Esophagus muscularis mucosa (tissue), 4 donors: ENCODE data around the gene WSB2. TPM values are rescaled to one million over a fixed set of nuclear protein-coding genes. Genes with fewer than 3 reads are reported as not detected.

Experiments
- DNase-seq: peaks from one replicate; pipeline ENCODE4 v3.0.0-alpha.2; 2017; ENCODE audit errors: extremely low spot score
- H3K27ac ChIP-seq, 4 donors: fragments of 200-600 bp; sonication (generic); replicated peaks in 1 of 4; 1 replicate in 3 of 4; 2 replicates in 1 of 4; pipeline ENCODE4 v1.5.1; 2016 to 2019; ENCODE audit warnings: mild to moderate bottlenecking in 1 of 4
- H3K27me3 ChIP-seq, 4 donors: fragments of 200-600 bp; sonication (generic); one replicate each; pipeline versions ENCODE4 v1.5.1 to v1.6.0; 2016 to 2019
- H3K36me3 ChIP-seq, 4 donors: fragments of 200-600 bp; sonication (generic); one replicate each; pipeline ENCODE4 v1.5.1; 2016 to 2019
- H3K4me1 ChIP-seq, 4 donors: fragments of 200-600 bp; sonication (generic); one replicate each; pipeline ENCODE4 v1.5.1; 2016 to 2019
- H3K4me3 ChIP-seq, 4 donors: fragments of 200-600 bp; sonication (generic); 1 replicate in 2 of 4; 2 replicates in 2 of 4; pipeline ENCODE4 v1.5.1; 2016 to 2019; ENCODE audit warnings: mild to moderate bottlenecking in 4 of 4, moderate library complexity in 1 of 4
- H3K9me3 ChIP-seq, 4 donors: fragments of 200-600 bp; sonication (generic); 1 replicate in 3 of 4; 2 replicates in 1 of 4; pipeline ENCODE4 v1.5.1; 2016 to 2019
- EP300 ChIP-seq: sonication (generic); formaldehyde crosslinking; IDR thresholded peaks from one replicate; pipeline ENCODE4 v1.6.1; 2017; ENCODE audit warnings: antibody characterized with exemption
- POLR2A ChIP-seq: fragments of 450-650 bp; IDR thresholded peaks from one replicate; pipeline ENCODE4 v1.6.1; 2017; ENCODE audit warnings: antibody characterized with exemption, moderate library complexity, mild to moderate bottlenecking, low read depth
- POLR2AphosphoS5 ChIP-seq, 2 donors: sonication (generic); formaldehyde crosslinking; IDR thresholded peaks; one replicate each; pipeline ENCODE4 v1.6.1; 2017; ENCODE audit warnings: antibody characterized with exemption in 2 of 2
- WGBS: methylation state at CpG from one replicate; pipeline ENCODE4 v1.1.5; 2018; 5-methylcytosine and 5-hydroxymethylcytosine counted together
- intact Hi-C: fragments of 100-400 bp; cut with DNase I; formaldehyde crosslinking; loops from one replicate; pipeline ENCODE4 v1.15.1; 2023
- total RNA-seq, 4 donors: library from RNA; depleted of rRNA; stranded (reverse); fragments of >200 nt; gene quantifications; one replicate each; pipeline versions ENCODE4 v1.1.0 to v1.2.1, GENCODE V29; 2016
- TF ChIP-seq, protein P1 (sequence below), 3 experiments: fragments of 200-600 bp in 2 of 3; fragments of 450-650 bp in 1 of 3; sonication (generic) in 2 of 3; IDR thresholded peaks; one replicate each; pipeline ENCODE4 v1.5.1; 2017 to 2019; ENCODE audit warnings: antibody characterized with exemption in 3 of 3, mild to moderate bottlenecking in 2 of 3, moderate library complexity in 1 of 3

Gene WSB2
- total RNA-seq, 4 donors from 2014 or later: 68.5 to 87.7 (median 81.7) TPM

DNA sequence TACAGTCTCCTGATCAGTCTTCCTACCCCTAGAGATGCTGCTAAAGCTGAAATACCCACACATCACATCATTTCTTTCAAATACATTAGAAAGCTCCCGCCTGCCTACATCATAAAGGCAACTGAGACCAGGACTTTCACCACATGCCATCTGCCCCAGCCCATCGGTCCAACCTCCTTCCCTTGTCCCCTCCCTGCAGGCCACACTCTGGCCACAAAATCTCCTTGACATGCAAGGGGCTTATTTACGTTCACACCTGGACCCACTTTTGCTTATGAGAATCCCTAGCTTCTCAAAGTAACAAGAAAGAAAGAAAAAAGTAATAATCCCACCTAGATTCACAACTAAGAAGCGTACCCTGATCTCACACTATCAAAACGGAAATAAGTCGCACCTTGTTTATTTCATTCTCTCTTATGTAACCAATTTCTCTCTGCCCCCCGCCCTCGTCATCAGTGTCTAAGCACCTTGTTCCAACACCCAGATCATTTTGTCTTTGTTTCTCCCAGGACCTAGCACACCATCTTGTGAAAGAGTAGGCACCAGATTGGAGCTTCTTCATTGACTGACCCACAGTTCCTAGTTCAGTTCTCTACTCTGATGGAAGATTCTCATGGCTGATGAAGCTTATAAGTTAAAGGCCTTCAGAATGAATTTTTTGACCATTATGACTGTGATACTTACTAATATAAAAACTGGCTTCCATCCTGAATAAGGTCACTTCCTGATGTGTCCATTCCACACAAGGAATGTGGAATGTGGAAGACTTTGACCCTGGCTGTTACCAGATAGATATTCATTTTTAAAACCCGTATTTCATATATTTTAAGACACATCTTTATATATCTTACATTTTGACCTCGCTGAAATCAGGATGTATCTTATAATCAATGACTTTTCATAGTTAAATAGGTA lies 7.7 kb downstream of the WSB2 start:
- Histone ChIP-seq H3K27me3 (no peaks in the 10 kb centered on the region), H3K27ac (peak overlapping the region; percentile 47 to 77 (median 74)), H3K9me3 (no peaks in the 10 kb centered on the region), H3K36me3 (peaks cover 18 to 32% (median 23%) of the 10 kb centered on the region in 4 donors), H3K4me1 (peaks cover 42 to 56% (median 49%) of the 10 kb centered on the region in 4 donors), H3K4me3 (no peak overlapping the region)
- no peak for DNase-seq
- 92% methylated on average over 10 of the region's 10 CpGs for WGBS
- TF ChIP-seq EP300 (no peak), POLR2AphosphoS5 (IDR thresholded peaks at IDR 0.05) (no peak), POLR2A (no peak)
- TF ChIP-seq, protein P1, sequence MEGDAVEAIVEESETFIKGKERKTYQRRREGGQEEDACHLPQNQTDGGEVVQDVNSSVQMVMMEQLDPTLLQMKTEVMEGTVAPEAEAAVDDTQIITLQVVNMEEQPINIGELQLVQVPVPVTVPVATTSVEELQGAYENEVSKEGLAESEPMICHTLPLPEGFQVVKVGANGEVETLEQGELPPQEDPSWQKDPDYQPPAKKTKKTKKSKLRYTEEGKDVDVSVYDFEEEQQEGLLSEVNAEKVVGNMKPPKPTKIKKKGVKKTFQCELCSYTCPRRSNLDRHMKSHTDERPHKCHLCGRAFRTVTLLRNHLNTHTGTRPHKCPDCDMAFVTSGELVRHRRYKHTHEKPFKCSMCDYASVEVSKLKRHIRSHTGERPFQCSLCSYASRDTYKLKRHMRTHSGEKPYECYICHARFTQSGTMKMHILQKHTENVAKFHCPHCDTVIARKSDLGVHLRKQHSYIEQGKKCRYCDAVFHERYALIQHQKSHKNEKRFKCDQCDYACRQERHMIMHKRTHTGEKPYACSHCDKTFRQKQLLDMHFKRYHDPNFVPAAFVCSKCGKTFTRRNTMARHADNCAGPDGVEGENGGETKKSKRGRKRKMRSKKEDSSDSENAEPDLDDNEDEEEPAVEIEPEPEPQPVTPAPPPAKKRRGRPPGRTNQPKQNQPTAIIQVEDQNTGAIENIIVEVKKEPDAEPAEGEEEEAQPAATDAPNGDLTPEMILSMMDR (IDR thresholded peaks at IDR 0.05): no peak
- intact Hi-C loops: loop anchor here (5.0 kb wide), 1 partner anchor 36 kb away; the partner anchor contains the start of gene RFC5

DNA sequence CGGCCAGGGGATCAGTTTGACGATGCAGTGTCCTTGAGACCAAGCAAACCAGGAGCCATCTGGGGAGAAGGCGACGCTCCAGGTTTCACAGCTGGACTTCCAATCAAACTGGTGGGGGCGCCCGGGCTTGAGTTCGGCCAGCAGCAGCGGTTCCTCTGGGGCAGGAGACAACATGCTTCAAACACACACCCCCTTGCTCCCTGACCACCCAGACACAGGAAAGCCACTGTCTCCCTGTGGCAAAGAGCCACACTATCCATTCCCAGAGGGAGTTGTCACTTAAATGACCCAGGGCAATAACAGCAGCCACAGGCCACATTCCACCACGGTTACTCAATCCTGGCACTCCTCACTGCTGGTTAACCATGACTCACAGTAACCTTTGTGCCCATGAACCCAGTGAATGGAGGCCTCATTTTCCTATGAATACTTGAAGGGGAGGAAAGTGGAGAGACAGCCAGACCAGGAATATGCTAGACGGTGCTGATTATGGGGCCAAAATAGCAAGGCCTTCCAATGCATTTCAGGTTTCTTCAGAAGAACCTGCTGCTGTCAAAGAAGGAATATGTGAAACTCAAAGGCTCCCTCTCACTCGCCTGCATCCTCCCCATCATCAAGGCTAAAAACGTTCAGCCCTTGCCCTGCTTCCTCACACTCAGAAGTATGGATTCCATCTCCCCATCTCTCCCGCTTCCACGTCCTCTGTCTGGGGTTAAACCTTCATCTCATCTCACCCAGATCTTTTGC lies 8.5 kb downstream of the WSB2 start:
- no peaks in the 10 kb centered on the region for H3K27me3 ChIP-seq
- 57% methylated on average over 10 of the region's 14 CpGs for WGBS
- intact Hi-C loops: loop anchor here (5.0 kb wide), 1 partner anchor 35 kb away; the partner anchor contains the start of gene RFC5

GRCh38 chr12:118050972-118051910 lies 9.7 kb downstream of the WSB2 start:
- no peak for TF ChIP-seq EP300
- no peak for TF ChIP-seq POLR2AphosphoS5 (IDR thresholded peaks at IDR 0.05)
- TF ChIP-seq POLR2A: no peak
- TF ChIP-seq, protein P1 (IDR thresholded peaks at IDR 0.05): no peak
- H3K36me3 ChIP-seq: peaks cover 18 to 51% (median 36%) of the 10 kb centered on the region in 4 donors
- DNase-seq: no peak
- no peak overlapping the region for H3K4me3 ChIP-seq
- 88% methylated on average over 12 of the region's 12 CpGs for WGBS
- intact Hi-C loops: loop anchor here (5.0 kb wide), 1 partner anchor 34 kb away; the partner anchor contains the start of gene RFC5
- H3K27ac ChIP-seq: peak overlapping the region in 3 of 4 donors; percentile 73 to 77 (median 75)
- H3K27me3 ChIP-seq: no peaks in the 10 kb centered on the region
- no peaks in the 10 kb centered on the region for H3K9me3 ChIP-seq
- H3K4me1 ChIP-seq: peaks cover 35 to 49% (median 38%) of the 10 kb centered on the region in 4 donors

More for the DNA sequence above, 8.5 kb downstream of the WSB2 start:
- peaks cover 42 to 52% (median 47%) of the 10 kb centered on the region in 4 donors for H3K4me1 ChIP-seq
- TF ChIP-seq POLR2AphosphoS5 (IDR thresholded peaks at IDR 0.05) (peak; percentile 65 to 78), POLR2A (no peak), EP300 (no peak)
- TF ChIP-seq, protein P1 (IDR thresholded peaks at IDR 0.05): no peak
- H3K4me3 ChIP-seq: no peak overlapping the region
- no peaks in the 10 kb centered on the region for H3K9me3 ChIP-seq
- H3K27ac ChIP-seq: peak overlapping the region; percentile 47 to 77 (median 74)
- no peak for DNase-seq
- H3K36me3 ChIP-seq: peaks cover 18 to 38% (median 31%) of the 10 kb centered on the region in 4 donors

DNA sequence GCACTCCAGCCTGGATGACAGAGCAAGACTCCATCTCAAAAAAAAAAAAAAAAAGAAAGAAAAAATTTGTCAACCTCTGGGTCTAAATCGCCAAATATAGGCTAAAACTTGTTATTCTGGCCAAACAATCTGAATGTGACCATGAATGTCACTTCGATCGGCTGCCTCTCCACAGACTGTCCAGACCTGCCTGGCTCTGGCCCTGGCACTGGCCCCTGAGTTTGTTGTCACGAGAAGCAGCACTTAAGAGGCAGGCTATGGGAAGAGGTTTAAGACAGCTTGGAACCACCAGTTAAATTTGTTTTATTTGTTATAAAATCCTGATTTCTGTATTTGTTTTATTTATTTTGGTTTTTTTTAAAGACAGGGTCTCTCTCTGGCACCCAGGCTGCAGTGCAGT lies 14.5 kb downstream of the WSB2 start:
- 92% methylated on average over 4 of the region's 4 CpGs for WGBS
- H3K27ac ChIP-seq: no peak overlapping the region
- no peaks in the 10 kb centered on the region for H3K9me3 ChIP-seq
- no peak for DNase-seq
- H3K4me3 ChIP-seq: no peak overlapping the region
- TF ChIP-seq POLR2AphosphoS5 (IDR thresholded peaks at IDR 0.05): no peak
- TF ChIP-seq EP300: no peak
- TF ChIP-seq, protein P1 (IDR thresholded peaks at IDR 0.05): no peak
- TF ChIP-seq POLR2A: no peak
- H3K27me3 ChIP-seq: no peaks in the 10 kb centered on the region
- peaks cover 0 to 6% (median under 1%) of the 10 kb centered on the region in 4 donors for H3K4me1 ChIP-seq
- H3K36me3 ChIP-seq: peaks cover 50 to 91% (median 72%) of the 10 kb centered on the region in 4 donors
- intact Hi-C loops: no loop called here
